ENCODE data around the gene NR1H2.

Gene NR1H2

DNA sequence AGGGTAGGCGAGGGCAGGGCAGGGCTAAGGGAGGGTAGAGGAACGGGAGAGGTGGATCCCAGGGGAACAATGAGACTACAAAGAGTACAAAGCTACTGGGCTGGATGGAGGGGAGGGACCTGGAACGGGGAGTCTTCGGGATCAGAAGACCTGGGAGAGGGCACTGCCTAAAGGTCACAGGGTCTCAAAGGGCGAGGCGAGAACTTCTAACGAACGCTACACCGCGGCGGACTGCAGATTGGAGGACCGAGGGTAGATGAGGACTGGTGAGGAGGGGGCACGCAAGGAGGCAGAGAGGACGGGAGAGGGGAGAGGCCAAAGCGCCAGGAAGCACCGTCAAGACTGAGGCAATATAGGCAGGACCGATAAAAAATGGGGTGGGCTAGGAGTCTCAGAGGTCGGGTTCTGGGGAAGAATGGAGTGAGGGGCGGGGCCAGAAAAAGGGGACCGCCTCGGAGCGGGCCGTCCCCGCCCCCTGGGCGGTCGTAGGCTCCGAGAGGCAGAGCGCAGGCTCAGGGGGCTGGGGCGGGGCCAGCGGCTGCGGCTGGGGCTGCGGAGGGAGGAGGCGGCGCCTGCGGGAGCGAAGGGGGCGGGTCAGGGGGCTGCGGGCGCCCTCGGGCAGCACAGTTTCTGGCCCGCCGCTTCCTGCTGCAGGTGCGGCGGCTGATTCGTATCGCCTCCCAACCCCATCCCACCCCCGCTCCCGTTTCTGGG, 45.7 kb upstream of the NR1H2 start:
- DNase-seq (ENCODE audit: low spot score) = peak; percentile 91
- in situ Hi-C loops (cut with MboI; ENCODE audit: low sequenced_read_pairs, unreplicated experiment) = no loop called here
- TF ChIP-seq, protein P1, sequence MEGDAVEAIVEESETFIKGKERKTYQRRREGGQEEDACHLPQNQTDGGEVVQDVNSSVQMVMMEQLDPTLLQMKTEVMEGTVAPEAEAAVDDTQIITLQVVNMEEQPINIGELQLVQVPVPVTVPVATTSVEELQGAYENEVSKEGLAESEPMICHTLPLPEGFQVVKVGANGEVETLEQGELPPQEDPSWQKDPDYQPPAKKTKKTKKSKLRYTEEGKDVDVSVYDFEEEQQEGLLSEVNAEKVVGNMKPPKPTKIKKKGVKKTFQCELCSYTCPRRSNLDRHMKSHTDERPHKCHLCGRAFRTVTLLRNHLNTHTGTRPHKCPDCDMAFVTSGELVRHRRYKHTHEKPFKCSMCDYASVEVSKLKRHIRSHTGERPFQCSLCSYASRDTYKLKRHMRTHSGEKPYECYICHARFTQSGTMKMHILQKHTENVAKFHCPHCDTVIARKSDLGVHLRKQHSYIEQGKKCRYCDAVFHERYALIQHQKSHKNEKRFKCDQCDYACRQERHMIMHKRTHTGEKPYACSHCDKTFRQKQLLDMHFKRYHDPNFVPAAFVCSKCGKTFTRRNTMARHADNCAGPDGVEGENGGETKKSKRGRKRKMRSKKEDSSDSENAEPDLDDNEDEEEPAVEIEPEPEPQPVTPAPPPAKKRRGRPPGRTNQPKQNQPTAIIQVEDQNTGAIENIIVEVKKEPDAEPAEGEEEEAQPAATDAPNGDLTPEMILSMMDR (IDR thresholded peaks at IDR 0.05; ENCODE audit: borderline replicate concordance, control extremely low read depth, extremely low read depth, insufficient read depth, missing control alignments) = no peak

DNA sequence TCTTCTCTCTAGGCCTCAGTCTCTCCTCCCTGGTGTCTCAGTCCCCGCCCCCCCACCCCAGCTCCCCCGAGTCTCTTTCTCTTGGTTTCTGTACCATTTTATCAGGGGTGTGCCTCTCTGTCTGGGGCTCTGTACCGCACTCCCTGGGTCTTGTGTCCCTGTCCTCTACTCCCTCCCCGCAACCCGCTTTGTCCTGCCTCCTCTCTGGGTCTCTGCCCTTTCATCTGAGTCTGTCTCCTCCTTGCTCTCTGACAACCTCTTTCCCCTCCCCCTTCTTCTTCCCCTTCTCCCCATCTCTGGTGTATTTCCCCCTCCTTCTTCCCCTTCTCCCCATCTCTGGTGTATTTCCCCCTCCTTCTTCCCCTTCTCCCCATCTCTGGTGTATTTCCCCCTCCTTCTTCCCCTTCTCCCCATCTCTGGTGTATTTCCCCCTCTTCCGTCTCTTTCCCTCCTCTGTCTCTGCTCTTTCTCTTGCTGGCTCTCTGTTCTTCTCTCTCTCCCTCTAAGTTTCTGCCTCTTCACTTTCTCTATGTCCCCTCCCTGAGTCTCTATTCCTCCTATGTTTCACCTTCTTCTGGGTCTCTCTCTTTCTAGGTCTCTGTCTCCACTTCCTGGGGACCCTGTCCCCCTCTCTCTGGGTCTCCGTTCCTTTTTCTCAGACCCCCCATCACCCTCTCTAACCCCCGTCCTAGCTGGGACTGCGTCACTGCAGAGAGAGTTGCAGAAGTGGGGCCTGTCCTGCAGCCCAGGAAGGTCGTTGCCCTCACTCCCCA, 44.9 kb upstream of the NR1H2 start:
- TF ChIP-seq, protein P1 (IDR thresholded peaks at IDR 0.05; ENCODE audit: borderline replicate concordance, control extremely low read depth, extremely low read depth, insufficient read depth, missing control alignments) = no peak
- DNase-seq (ENCODE audit: low spot score) = peak; percentile 44

DNA sequence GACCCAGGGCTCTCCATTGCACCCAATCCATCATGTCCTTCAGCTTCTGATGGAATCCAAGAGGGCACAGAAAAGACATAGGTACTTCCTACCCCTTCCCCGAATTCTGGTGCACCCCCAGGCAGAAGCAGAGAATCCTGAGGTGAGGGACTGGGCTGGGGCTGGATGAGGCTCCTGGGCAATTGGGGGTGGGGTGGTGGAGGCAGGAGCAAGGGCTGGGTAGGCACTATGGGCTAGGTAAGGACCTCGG, 44.3 kb upstream of the NR1H2 start:
- TF ChIP-seq, protein P1 (IDR thresholded peaks at IDR 0.05; ENCODE audit: borderline replicate concordance, control extremely low read depth, extremely low read depth, insufficient read depth, missing control alignments) = no peak
- no peak for DNase-seq (ENCODE audit: low spot score)
- in situ Hi-C loops (cut with MboI; ENCODE audit: low sequenced_read_pairs, unreplicated experiment) = no loop called here

More for the DNA sequence above, 44.9 kb upstream of the NR1H2 start:
- in situ Hi-C loops (cut with MboI; ENCODE audit: low sequenced_read_pairs, unreplicated experiment) = no loop called here

DNA sequence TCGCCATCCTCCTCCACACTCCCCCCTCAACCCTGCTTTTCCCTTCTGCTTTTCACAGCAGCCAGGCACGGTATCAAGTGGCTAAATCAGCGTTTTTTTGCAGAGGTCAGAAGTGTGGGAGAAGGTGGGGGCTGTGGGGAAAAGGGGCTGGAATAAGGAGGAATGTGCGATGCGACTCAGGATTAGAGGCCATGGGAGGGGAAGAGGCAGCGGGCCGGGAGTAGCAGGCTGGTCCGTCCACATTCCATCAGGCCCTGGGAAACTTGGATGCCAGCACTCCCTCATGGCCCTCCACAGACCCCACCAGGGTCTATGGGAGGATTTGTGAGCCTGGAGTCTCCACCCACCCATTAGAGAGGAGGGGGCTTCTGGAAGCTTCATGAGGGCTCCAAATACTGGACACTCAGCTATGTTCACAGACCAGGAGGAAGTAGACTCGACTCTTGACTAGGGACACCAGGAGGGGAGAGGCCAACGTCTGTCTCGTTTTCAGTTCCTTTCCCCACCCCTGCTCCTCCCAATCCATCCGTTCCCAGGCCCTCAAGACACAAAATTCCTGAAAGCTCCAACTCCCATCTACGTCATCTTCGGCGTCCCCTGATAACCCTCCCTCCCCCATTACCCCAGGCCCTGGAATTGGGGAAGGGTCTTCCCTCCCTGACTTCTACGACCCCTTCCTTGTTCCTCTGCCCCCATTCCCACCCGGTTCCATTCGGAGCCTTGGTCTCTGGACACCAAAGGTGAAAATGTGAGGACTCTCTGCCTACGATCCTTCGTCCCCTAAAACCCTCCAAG, 43.8 kb upstream of the NR1H2 start:
- in situ Hi-C loops (cut with MboI; ENCODE audit: low sequenced_read_pairs, unreplicated experiment) = no loop called here
- peak; percentile 24 for DNase-seq (ENCODE audit: low spot score)

DNA sequence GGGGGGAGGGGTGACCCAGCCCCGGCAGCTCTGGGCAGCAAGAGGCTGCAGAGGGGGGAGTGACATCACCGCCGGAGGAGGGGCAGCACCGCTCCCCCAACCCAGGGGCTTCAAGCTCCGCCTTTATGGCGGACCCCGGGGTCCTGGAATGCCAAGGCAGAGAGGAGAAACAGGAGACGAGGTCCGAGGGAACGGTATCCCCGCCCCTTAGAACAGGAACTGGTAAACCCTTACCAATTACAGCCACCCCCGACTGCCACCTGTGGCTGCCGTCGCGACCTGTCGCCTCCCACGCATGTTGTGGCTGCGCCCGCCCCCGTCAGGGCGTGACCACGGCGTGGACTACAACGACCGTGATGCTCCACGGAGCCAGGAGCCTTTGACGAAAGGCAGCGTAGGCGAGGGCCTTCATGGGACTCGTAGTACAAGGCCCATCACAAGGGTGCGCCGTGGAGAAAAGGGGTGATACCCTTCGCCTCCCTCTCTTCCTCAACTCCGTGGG, 43.0 kb upstream of the NR1H2 start:
- peak; percentile 86 for DNase-seq (ENCODE audit: low spot score)
- TF ChIP-seq, protein P1 (IDR thresholded peaks at IDR 0.05; ENCODE audit: borderline replicate concordance, control extremely low read depth, extremely low read depth, insufficient read depth, missing control alignments) = no peak
- in situ Hi-C loops (cut with MboI; ENCODE audit: low sequenced_read_pairs, unreplicated experiment) = no loop called here

More for the DNA sequence above, 43.8 kb upstream of the NR1H2 start:
- TF ChIP-seq, protein P1 (IDR thresholded peaks at IDR 0.05; ENCODE audit: borderline replicate concordance, control extremely low read depth, extremely low read depth, insufficient read depth, missing control alignments) = no peak

All from GM13976 (cell line).